ENCODE data around the gene PIM2.

DNA sequence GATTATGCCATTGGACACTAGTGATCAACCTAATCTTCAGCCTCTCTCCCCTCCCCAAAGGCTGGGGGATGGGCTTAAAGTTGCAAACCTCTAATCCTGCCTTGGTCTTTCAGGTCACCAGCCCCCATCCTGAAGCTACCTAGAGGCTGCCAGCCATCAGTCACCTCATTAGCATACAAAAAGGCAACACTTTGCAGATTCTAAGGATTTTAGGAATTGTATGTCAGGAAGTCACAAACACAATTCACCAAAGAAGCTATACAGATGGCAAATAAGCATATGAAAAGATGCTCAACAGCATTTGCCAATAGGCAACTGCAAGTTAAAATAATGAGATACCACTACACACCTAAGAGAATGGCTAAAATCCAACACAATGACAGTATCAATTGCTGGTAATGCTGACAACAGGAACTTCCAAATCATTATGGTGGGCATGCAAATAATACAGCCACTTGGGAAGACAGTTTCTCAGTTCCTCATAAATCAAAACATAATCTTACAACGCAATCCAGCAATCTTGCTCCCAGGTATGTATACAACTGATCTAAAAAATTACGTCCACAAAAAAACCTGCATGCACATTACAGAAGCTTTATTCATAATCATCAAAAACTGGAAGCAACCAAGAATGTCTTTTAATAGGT is 9.0 kb upstream of the PIM2 start:
- TF ChIP-seq POLR2A (IDR thresholded peaks at IDR 0.05; ENCODE audit: low read depth, low read length) (no peak), POLR2AphosphoS5 (IDR thresholded peaks at IDR 0.05; ENCODE audit: low read depth, low read length) (no peak), TAF1 (IDR thresholded peaks at IDR 0.05; ENCODE audit: borderline replicate concordance, low read depth, low read length) (no peak)
